HG03442 (cell line): ENCODE data around the gene ASPG.

ENCODE experiments used
- ATAC-seq: cut with Tn5 transposase; IDR thresholded peaks from one replicate; pipeline ENCODE4 v1.9.1; 2021; ENCODE audit warnings: mild to moderate bottlenecking, moderate library complexity; ENCODE audit not compliant: unreplicated experiment

ASPG gene

GRCh38 chr14:104093366-104094055 is 8.0 kb downstream of the ASPG start:
- ATAC-seq = no peak

GRCh38 chr14:104094056-104094708 is 8.7 kb downstream of the ASPG start:
- no peak for ATAC-seq

GRCh38 chr14:104094709-104095425 is 9.4 kb downstream of the ASPG start:
- no peak for ATAC-seq

GRCh38 chr14:104095426-104096310 is 10.2 kb downstream of the ASPG start:
- ATAC-seq = no peak

DNA sequence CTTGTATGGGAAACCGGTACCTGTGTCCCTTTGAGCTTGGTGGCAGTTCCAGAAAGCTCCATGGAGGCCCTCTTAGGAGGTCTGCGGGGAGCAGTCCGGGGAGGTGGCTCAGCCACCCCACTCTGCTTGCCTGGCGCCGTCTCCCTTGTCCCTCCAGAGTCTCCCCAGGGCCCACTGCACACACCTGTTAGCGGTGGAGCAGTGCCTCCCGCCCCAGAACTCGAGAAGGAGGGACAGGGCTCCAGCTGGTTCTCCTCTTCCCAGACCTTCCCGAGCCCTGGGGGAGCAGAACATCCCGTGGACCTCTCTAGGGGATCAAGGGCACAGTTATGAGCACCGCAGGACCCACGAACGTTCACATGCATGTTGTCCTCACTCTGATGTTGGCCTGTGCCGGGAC is 10.8 kb downstream of the ASPG start:
- no peak for ATAC-seq

- no peak for ATAC-seq
Measured at GRCh38 chr14:104096751-104097700, 11.5 kb downstream of the ASPG start.

GRCh38 chr14:104098272-104099095 is 13.0 kb downstream of the ASPG start:
- ATAC-seq = no peak

- no peak for ATAC-seq
Measured at GRCh38 chr14:104099096-104100041, 13.9 kb downstream of the ASPG start.

GRCh38 chr14:104100171-104101085 is 14.9 kb downstream of the ASPG start:
- no peak for ATAC-seq

DNA sequence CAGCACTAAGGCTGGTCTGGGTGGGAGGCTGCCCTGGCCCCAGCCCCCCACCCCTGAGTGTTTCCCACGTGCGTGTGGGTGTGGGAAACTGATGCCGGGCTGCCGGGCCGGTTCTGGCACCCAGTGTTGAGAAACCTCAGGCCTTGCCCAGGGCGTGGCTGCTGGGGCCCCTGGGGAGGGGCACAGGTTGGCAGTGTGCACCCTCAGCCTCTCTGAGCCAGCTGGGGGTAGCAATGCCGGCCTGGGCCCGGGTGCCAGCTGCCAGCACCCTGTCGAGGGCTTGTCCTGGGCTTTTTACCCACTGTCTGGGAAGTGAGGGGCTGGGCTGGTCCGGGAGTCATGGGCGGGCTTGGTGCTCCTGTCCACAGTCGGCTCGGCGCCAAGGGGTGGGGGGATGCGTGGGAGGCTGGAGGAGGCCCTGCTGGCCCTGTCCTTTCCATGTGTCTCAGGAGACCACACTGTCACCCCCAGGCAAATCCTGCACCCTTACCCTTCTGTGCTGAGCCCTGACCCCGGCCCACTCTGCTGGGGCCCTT is 15.7 kb downstream of the ASPG start:
- ATAC-seq = no peak

GRCh38 chr14:104101651-104102281 is 16.3 kb downstream of the ASPG start:
- ATAC-seq = no peak

- ATAC-seq = no peak
Measured at GRCh38 chr14:104102282-104102914, 16.9 kb downstream of the ASPG start.

- no peak for ATAC-seq
Measured at GRCh38 chr14:104103061-104103445, 17.6 kb downstream of the ASPG start.

DNA sequence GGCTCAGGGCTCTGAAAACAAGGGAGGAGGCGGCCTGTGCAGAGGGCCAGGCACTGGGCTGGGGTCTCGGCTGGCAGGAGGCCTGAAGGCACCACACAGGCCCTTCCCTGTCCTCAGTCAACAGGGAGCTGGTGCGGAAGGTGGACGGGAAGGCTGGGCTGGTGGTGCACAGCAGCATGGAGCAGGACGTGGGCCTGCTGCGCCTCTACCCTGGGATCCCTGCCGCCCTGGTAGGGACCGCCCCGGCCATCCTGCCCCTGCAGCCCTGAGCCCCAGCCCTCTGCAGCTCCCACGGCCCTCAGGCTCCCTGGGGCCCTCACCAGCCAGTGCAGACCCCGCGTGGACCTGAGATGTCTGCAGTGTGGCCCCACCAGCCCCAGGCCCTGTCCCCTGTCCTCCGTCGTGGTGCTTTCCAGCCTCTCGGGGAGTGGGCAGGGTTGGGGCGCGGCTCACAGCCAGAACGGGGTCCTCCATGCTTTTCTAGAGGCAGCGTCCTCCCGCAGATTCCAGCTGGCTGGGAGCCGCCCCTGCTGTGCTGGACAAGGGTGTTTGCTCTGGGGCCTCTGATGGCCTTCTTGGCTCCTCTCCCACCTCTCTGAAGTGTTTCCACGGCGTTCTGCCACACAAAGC is 18.1 kb downstream of the ASPG start:
- ATAC-seq = no peak
